MV-4-11 (cell line): ENCODE data around the gene ACSM4.
"Not testable (repeated sequence)": the region's sequence is repeated elsewhere in the genome, so short reads cannot be mapped to it uniquely, and the experiment has no call there.

Experiments used
- DNase-seq: peaks from one replicate; lab custom pipeline; 2025; lab: John Stamatoyannopoulos, UW

The ACSM4 gene, protein sequence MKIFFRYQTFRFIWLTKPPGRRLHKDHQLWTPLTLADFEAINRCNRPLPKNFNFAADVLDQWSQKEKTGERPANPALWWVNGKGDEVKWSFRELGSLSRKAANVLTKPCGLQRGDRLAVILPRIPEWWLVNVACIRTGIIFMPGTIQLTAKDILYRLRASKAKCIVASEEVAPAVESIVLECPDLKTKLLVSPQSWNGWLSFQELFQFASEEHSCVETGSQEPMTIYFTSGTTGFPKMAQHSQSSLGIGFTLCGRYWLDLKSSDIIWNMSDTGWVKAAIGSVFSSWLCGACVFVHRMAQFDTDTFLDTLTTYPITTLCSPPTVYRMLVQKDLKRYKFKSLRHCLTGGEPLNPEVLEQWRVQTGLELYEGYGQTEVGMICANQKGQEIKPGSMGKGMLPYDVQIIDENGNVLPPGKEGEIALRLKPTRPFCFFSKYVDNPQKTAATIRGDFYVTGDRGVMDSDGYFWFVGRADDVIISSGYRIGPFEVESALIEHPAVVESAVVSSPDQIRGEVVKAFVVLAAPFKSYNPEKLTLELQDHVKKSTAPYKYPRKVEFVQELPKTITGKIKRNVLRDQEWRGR

DNA sequence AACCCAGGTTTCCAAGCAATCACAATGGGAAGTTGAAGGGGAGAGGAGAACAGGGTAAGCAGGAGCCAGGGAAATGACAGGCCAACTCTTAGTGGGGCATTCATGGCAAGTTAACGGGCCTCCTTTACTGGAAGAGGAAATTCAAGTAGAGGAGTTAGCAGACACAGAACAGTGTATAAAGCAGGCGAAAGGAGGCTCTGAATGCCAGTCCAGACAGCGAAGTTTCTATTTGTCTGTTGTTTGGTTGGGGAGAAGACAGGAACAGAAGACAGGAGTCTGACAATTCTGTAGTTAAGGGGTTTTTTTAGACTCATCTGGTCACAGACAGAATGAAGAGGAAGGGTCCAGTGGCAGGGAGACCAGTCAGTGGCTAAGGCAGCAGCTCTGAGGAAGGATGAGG, at the start of gene ACSM4:
Gene ACSM4, plus strand, starts transcription at position 301 of the 400 bp plus-strand sequence. CDS start 260 bp downstream, outside the sequence.
- no peak for DNase-seq

DNA sequence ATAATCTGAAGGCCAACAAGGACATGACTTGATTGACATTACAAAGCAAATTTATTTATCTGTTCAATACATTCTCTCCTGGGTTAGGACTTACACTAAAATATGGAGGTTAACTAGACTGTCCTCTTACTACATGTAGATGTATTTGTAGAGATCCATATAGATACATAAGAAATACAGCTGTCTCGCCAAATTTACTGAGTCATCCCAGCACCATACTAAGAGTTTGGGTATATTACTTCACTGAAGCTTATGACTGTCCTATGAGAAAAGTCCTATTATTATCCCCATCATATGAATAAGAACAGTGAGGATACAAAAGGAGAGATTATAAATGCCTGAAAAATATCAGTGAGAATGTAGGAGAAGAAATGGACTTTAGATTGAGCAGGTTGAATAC, 44.8 kb upstream of the ACSM4 start:
- DNase-seq, result no peak

DNA sequence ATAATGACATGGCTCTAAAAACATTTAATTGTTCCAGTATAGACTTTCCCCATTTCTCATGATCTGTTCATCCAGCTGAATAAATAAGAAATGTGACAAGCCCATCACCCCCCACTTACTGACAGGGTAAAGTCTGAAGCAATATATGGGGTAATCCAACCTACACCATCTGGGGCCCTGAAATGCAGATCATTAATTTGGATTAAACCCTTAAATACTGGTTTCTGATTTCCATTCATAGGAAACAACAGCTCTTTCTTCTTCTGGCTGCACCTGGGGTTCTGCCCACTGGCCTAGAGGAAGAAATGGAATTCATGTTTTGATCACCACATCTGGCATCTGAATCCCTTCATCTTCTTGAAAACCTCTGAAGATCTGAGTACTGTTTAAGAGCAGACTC, 39.3 kb upstream of the ACSM4 start:
- DNase-seq, result no peak

DNA sequence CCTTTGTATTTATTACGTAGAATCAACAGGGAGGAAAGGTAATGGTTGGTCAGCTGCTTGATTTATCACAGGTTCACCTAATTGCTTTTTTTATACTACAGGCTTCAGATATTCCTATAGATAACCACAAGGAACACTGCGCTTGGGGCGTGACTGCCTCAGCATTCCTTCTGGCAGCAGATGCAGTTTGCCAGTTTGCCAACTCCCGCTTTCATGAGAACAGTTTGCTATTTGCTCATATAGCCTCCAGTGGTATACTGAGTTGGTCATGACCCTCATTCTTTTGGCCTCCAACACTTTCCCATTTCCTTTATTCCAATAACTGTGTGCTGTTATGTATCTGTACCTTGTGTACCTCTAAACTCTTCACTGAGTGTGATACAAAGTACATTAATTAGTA, 38.6 kb upstream of the ACSM4 start:
- no peak for DNase-seq

DNA sequence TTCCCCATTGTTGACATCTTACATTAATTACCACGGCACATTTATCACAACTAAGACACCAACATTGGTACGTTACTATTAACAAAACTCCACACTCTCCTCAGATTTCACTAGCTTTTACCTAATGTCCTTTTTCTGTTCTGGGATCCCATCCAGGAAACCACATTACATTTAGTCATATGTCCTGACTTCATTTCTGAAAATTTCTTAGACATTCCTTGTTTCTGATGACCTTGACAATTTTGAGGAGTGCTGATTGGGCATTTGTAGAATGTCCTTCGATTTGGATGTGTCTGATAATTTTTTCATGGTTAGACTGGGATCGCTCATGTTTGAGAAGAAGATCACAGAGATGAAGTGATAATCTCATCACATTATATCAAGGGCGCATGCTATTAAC, 34.6 kb upstream of the ACSM4 start:
- no peak for DNase-seq

DNA sequence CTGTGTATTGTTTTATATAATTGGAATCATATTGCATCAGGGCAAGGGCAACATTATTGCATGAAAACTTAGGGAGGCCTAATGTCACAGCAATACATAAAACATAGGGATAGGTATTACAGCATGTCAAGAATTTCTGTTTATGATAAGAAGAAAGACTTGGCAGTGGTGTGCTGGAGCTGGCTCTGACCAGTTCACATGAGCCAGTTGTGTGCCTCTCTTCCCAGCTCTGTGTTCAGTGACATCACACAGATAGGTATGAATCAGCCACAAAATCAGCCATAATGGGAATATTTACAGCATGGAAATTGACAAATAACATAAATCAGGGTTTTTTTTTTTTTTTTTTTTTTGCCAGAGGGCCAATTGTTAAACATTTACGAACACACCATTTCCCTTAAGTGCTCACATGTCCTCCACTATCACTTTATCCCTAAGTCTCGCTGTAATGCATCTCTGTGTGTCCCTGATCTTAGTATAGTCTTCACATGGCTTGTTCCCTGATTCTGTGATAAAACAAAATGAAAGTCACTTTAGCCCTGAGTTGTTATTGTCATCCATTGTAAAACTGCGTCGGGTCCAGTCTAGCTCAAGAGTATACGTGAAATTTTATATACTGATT, 31.9 kb upstream of the ACSM4 start:
- no peak for DNase-seq

DNA sequence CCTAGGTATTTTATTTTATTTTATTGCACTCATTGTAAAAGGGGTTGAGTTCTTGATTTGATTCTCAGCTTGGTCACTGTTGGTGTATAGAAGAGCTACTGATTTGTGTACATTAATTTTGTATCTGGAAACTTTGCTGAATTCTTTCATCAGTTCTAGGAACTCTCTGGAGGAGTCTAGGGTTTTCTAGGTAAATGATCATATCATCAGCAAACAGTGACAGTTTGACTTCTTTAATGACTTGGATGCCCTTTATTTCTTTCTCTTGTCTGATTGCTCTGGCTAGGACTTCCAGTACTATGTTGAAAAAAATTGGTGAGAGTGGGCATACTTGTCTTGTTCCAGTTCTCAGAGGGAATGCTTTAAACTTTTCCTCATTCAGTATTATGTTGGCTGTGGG, 28.4 kb upstream of the ACSM4 start:
- DNase-seq, result not testable (repeated sequence)

DNA sequence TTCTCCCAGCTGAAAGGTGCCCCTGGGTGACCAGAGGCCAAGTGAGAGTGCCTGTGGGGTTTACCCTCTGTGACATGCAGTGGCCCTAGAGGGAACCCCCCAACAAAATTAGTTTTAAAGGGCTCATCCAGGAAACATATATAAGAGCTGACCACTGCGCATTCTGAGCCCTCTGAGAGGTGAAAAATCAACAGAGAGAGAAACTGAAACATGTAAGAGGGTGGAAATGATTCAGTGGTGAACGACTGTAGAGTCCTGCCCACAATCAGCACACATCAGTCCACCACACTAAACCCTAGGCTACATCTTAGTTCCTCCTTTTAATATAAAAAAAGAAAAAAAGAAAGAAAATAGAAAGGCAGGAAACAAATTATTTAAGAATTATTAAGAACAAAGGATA, 21.0 kb upstream of the ACSM4 start:
- peak; percentile 8 for DNase-seq

DNA sequence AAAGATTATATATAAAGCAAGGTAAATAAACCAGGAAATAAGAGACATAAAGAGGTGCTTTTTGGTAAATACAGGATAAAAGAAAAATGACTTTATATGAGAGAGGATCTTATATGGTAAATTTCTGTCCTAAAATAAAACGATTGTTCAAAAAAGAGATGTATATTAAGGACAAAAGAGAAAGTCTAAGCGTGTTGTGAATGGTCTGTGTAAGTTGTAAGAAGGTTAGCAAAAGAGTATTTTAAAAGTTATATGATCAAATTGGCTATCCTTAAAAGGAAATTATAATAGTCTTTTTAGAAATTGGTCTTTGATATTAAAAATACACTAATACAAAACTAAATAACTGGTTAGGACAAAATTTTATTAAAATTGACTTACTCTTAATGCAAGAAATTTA, 14.1 kb upstream of the ACSM4 start:
- no peak for DNase-seq

DNA sequence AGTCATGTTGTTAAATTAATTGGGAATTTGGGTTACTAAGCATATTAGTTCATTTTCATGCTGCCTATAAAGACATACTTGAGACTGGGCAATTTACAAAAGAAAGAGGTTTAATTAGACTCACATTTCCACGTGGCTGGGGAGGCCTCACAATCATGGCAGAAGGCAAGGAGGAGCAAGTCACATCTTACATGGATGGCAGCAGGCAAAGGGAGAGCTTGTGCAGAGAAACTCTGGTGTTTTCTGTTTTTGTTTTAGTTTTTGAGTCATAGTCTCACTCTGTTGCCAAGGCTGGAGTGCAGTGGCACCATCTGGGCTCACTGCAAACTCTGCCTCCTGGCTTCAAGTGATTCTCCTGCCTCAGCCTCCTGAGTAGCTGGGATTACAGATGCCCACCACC, 13.3 kb upstream of the ACSM4 start:
- not testable (repeated sequence) for DNase-seq

DNA sequence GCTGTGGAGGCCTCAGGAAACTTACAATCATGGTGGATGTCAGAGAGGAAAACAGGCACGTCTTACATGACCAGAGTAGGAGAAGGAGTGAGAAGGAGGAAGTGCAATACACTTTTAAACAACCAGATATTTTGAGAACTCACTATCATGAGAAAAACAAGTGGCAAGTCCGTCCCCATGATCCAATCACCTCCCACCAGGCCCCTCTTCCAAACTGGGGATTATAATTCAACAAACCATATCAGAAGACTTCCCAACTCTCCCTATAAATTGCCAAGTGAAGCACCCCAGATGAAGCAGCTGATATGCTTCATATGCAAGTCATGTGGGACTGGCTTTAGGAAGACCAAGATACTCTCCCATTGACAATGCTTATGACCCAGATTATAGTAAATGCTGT, 11.6 kb upstream of the ACSM4 start:
- DNase-seq, result no peak

DNA sequence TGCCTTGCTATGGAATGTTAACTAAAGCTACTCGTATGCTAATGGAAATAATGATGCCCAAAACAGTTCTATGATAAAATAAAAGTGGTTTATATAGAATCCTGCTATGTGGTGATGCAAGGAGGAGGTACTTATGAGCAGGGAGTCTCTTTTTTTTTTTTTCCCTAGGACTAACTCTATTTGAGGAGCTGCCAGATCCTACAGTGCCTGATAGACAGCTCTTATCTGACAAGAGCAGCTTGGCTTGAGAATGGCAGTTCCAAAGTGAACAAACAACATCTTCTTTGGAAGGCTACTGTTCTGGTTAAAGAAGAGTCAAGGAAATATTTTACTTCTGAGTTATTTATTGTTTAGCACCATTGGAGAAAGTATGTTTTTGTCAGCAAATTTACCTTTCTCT, 10.2 kb upstream of the ACSM4 start:
- no peak for DNase-seq

DNA sequence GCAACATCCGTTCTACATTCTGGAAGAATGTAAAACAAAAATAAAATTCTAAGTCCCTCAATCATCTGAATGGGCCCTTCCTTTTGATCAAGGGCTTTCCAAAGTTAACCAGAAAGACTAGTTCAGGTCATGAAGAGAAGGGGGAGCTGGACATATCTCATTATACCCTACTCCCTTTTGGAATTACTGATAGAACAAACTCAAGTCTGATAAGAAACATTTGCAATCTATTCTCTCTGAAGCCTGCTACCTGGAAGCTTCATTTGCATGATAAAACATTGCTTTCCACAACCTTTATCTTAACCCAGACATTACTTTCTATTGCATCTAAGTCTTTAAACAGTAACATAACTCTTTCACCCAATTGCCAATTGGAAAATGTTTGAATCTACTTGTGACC, 8.3 kb upstream of the ACSM4 start:
- no peak for DNase-seq

DNA sequence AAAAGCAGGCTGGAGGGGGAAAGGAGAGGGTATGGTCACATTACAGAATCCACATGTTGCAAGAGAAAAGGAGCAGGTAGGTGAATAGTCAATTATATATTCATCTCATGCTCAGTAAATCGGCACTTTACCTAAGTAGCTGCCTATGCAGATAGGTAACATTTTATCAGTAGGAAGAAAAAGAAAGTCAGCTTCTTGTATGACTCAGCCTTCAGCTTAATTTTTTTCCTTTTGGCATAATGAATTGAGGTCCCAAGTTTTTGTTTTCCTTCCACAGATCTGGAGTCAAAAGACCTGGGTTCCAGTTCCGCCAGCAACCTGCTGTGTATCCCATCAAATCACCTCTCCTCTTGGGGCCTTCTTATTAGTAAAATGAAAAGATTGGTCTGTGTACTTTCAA, 6.0 kb upstream of the ACSM4 start:
- no peak for DNase-seq

DNA sequence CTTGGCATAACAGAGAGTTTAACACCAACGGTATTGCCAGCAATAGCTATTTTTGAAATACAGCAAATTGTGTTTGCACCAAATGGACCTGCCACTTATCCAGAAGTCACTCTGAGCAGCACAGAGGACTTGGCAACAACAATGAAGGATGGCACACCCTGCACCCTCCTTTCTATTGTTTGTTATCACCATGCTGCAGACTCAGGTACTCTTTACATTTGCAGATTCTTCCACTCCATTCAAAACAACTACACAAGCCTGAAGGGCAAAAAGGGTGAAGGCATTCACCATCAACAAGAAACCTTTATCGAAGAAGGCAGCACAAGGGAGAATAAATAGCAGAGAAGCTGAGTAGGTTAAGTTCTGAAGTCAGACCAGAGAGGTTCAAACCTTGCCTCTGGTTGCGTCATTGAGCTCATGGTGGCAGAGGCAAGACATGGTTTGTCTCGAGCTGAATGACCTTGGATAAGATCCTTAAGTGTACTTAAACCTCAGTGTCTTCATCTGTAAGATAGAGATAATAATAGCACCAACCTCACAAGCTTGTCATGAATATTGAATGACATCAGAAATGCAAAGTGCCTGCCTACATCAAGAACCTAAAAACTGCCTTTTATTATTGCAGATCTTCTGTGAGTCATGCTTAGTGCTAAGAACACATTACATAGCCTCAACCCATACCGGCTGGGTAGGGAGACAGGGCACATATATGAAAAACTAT, 1.4 kb upstream of the ACSM4 start:
- no peak for DNase-seq

DNA sequence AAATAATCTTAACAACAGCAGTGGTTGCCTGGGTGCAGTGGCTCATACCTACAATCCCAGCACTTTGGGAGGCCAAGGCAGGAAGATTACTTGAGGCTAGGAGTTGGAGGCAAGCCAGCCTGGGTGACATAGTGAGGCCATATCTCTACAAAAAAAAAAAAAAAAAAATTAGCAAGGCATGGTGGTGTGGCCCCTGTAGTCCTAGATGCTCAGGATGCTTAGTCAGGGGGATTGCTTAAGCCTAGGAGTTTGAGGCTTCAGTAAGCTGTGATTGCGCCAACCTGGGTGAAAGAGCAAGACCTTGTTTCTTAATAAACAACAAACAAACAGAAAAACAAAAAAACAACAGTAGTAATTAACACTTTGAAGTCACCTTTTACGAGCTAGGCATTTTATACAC, 642 bp upstream of the ACSM4 start:
- DNase-seq, result no peak

DNA sequence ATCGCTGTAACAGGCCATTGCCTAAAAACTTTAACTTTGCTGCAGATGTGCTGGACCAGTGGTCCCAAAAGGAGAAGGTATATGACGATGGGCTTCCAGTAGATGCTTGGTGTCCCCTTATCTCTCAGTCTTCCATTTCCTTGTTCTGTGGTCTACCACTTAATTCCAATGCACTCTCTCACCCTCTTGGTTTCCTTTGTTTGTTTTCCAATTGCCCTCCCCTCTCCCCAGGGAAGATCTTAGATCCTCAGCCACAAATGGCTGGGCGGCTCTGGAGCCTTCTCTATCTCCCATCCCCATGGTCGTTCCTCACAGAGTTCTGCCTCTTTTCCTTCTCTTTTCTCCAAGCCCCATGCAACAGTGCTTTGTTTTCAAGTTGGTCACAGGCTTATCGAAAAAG, 584 bp downstream of the ACSM4 start:
- no peak for DNase-seq

DNA sequence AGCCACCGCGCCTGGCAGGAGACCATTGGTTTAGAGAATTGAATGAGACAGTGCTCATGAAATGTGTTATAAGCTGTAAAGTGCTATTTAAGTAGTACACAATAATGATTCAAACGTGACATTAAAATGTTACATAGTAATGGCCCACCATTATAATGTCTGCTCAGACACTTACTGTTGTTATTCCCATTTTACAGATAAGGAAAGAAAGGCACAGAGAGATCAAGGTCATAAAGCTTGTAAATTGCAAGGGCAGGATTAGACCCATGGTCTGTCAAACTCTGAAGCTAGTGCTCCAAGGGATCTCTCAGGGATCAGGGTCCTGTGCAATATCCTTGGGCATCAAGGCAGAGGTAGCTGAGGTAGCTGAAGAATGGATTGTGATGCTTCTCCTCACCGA, 6.2 kb downstream of the ACSM4 start:
- DNase-seq, result no peak

DNA sequence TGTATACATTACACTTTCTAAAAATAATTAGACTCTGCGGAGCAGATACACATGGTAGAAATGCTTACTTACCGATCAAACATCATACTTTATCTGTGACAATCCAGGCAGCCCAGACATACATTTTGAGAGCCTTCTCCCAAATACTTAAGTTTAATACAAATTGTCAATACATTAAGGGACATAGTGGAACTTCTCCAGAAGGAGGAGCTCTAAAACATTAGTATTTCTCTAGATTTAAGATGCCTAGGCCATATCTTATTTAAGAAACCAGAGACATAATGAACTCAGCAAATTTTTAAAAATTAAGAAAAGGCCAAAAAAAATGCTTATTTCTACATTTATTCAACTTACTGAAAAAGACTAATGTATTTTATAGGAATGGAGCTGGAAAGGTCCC, 16.1 kb downstream of the ACSM4 start:
- DNase-seq, result no peak

DNA sequence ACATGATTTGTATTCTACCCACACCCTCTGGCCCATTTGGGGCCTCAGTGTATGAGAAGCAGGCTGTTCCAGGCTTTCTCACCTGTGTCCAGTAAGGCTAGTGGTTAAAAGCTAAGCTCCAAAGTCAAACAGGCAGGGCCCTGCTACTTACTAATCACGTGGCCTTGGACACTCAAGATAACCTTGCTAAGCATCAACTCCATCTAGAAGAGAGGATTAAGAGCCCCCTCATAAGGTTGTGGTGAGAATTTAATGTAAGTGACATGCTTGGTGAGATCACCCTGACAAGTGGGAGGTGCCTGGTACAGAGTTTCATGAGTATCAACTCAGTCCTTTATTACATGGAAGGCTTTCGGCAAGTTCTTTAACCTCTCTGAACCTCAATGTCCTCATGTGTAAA, 17.8 kb downstream of the ACSM4 start:
- DNase-seq, result no peak

DNA sequence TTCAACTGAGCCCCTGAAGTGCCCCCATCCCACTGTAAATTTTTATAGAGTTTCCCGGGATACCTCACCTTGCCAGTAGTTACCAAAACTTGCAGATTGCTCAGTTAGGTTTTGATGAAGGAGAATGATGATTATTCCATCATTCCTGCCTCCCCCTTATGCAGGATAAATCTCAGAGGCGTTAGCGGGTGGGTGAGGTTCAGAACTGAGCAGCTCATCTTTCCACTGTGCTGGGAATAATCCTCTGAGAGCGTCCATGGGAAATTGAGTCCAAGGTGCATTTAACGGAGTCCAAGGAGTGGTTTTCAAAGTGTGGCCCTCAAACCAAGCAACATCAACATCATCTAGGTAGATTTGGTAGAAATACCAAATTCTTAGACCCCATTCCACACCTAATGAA, 18.7 kb downstream of the ACSM4 start:
- no peak for DNase-seq

DNA sequence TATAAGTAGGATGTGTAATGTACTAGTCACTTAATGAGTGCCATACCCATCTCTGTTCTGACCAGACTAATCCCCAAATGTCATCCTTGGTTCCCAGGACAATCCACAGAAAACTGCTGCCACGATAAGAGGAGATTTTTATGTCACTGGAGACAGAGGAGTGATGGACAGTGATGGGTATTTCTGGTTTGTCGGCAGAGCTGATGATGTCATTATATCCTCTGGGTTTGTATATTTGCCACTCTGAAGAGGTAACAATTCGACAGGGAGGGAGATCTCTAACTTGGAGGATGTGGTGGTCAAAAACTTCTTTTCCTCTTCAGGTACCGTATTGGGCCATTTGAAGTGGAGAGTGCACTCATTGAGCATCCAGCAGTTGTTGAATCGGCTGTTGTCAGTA, 20.3 kb downstream of the ACSM4 start:
- no peak for DNase-seq

DNA sequence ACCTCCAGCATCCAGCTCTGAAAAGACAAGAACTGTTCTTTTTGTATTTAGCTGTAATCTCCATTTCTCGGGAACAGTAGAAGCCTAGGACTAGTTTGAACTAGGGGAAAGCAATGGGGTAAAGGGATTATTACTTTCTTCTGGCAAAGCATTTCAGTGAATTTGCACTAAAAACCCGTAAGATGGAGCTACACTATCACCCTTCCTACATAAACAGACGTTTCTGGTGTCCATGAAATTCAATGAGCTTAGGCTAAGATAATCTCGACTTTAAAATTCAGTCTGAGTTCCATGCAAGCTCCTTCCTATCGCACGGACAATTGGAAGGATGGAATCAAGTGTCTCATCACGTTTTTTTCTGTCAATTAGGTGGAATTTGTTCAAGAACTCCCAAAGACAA, 24.0 kb downstream of the ACSM4 start:
- no peak for DNase-seq
